SU-DHL-6 (cell line): ENCODE measurements around the gene MCUR1.

Source experiments
- H2AFZ ChIP-seq: fragments of 200-600 bp; sonication (generic); 2 replicates; pipeline ENCODE4 v1.6.1; 2014; ENCODE audit warnings: low read depth, mild to moderate bottlenecking, moderate library complexity, mixed read lengths, antibody characterized with exemption, low read length; ENCODE audit not compliant: severe bottlenecking
- H3F3A ChIP-seq: fragments of 200-600 bp; shearing (Covaris generic); 2 replicates; pipeline ENCODE4 v1.6.0; 2016; ENCODE audit warnings: antibody characterized with exemption, mild to moderate bottlenecking; ENCODE audit not compliant: insufficient read depth
- H3K27ac ChIP-seq: fragments of 200-600 bp; sonication (generic); 2 replicates; pipeline ENCODE4 v1.5.1; 2016; ENCODE audit warnings: low read depth, mild to moderate bottlenecking, low read length, moderate library complexity, mixed read lengths
- H3K27me3 ChIP-seq: fragments of 200-600 bp; sonication (generic), shearing (Covaris generic); 2 replicates; pipeline ENCODE4 v1.6.0; 2014; ENCODE audit warnings: mild to moderate bottlenecking, low read length
- H3K36me3 ChIP-seq: fragments of 200-600 bp; sonication (generic); 2 replicates; pipeline ENCODE4 v1.6.1; 2014; ENCODE audit warnings: mild to moderate bottlenecking, low read length, mixed read lengths
- H3K4me2 ChIP-seq: fragments of 300-600, 200-600 bp; shearing (Covaris generic), sonication (generic); 2 replicates; pipeline ENCODE4 v1.6.0; 2014; ENCODE audit warnings: low read length, low read depth, mild to moderate bottlenecking; ENCODE audit not compliant: poor library complexity, severe bottlenecking
- H3K4me3 ChIP-seq: fragments of 200-600 bp; sonication (generic); 2 replicates; pipeline ENCODE4 v1.5.1; 2014; ENCODE audit warnings: antibody characterized with exemption, low read length, mild to moderate bottlenecking, mixed read lengths; ENCODE audit not compliant: insufficient read depth, poor library complexity, severe bottlenecking
- H3K79me2 ChIP-seq: fragments of 200-600 bp; sonication (generic); 2 replicates; pipeline ENCODE4 v1.6.1; 2014; ENCODE audit warnings: mild to moderate bottlenecking, low read length, moderate library complexity; ENCODE audit not compliant: insufficient read depth
- H3K9ac ChIP-seq: fragments of 200-600 bp; sonication (generic); 2 replicates; pipeline ENCODE4 v1.7.0; 2014; ENCODE audit warnings: mild to moderate bottlenecking, low read length
- H3K9me2 ChIP-seq: fragments of 200-600 bp; sonication (generic); replicated peaks from 2 replicates; pipeline ENCODE4 v1.6.1; 2014; ENCODE audit warnings: low read length; ENCODE audit not compliant: insufficient read depth
- H3K9me3 ChIP-seq: fragments of 200-600 bp; sonication (generic); 2 replicates; pipeline ENCODE4 v1.6.1; 2014; ENCODE audit warnings: low read length, mixed read lengths; ENCODE audit not compliant: insufficient read depth
- H4K20me1 ChIP-seq: fragments of 200-600 bp; sonication (generic); 2 replicates; pipeline ENCODE4 v1.6.1; 2014; ENCODE audit warnings: low read depth, mild to moderate bottlenecking, antibody characterized with exemption, low read length, moderate library complexity, mixed read lengths
- EZH2phosphoT487 ChIP-seq: fragments of 200-600 bp; sonication (generic), shearing (Covaris generic); conservative IDR thresholded peaks from 2 replicates; pipeline ENCODE4 v1.6.1; 2018; ENCODE audit warnings: mild to moderate bottlenecking, antibody characterized with exemption, low read length, moderate library complexity, mixed read lengths
- TF ChIP-seq, protein P1 (sequence below): fragments of 200-600 bp; sonication (generic); IDR thresholded peaks from one replicate; pipeline ENCODE4 v1.5.1; 2017; ENCODE audit warnings: antibody characterized with exemption, mild to moderate bottlenecking, low read length, moderate library complexity; ENCODE audit not compliant: insufficient read depth, poor library complexity, severe bottlenecking

The MCUR1 gene

DNA sequence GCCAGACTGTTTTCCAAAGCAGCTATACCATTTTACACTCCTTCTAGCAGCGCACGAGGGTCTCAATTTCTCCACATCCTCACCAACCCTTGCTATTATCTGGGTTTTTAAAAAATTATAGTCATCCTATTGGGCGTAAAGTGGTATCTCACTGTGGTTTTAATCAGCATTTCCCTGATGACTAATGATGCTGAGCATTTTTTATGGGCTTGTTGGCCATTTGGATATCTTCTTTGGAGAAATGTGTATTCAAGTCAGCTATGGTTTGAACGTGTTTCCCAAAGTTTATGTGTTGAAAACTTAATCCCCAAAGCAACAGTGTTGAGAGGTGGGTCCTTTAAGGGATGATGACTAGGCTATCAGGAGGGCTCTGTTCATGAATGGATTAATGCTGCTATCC lies 6.7 kb downstream of the MCUR1 start:
- Histone ChIP-seq H3K9me2 (no peaks in the 10 kb centered on the region), H3K9ac (no peak overlapping the region), H3K79me2 (peaks cover 65% of the 10 kb centered on the region), H3K4me2 (no peak overlapping the region), H2AFZ (no peak overlapping the region), H3K27me3 (no peaks in the 10 kb centered on the region), H3K4me3 (no peak overlapping the region), H3F3A (peaks cover 5% of the 10 kb centered on the region; the same call in 1 of the 2 replicates), H3K27ac (no peak overlapping the region), H3K9me3 (no peaks in the 10 kb centered on the region), H4K20me1 (peaks cover 4% of the 10 kb centered on the region; the same call in 1 of the 2 replicates), H3K36me3 (peaks cover 19% of the 10 kb centered on the region)
- TF ChIP-seq EZH2phosphoT487: no peak
- TF ChIP-seq, protein P1, sequence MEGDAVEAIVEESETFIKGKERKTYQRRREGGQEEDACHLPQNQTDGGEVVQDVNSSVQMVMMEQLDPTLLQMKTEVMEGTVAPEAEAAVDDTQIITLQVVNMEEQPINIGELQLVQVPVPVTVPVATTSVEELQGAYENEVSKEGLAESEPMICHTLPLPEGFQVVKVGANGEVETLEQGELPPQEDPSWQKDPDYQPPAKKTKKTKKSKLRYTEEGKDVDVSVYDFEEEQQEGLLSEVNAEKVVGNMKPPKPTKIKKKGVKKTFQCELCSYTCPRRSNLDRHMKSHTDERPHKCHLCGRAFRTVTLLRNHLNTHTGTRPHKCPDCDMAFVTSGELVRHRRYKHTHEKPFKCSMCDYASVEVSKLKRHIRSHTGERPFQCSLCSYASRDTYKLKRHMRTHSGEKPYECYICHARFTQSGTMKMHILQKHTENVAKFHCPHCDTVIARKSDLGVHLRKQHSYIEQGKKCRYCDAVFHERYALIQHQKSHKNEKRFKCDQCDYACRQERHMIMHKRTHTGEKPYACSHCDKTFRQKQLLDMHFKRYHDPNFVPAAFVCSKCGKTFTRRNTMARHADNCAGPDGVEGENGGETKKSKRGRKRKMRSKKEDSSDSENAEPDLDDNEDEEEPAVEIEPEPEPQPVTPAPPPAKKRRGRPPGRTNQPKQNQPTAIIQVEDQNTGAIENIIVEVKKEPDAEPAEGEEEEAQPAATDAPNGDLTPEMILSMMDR: no peak

DNA sequence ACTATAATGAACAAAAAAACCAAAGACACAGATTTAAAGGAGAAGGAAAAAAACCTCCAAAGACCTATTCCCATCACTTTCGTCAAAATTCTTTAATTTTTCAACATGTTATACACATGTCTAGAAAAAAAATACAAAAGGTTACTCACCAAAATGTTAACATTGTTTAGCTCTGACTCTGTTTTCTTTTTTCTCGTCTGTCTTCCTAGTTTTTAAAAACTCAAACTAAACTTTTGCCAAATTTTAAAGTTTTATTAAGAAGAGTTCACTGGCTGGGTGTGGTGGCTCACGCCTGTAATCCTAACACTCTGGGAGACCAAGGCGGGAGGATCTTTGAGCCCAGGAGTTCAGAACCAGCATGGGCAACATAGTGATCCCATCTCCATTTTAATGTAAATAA lies 10.8 kb downstream of the MCUR1 start:
- Histone ChIP-seq H3F3A (no peaks in the 10 kb centered on the region), H3K27ac (no peak overlapping the region), H3K27me3 (no peaks in the 10 kb centered on the region), H2AFZ (no peak overlapping the region), H3K4me3 (no peak overlapping the region), H3K36me3 (peaks cover 39% of the 10 kb centered on the region), H3K79me2 (peaks cover 27% of the 10 kb centered on the region), H4K20me1 (no peaks in the 10 kb centered on the region), H3K9me3 (no peaks in the 10 kb centered on the region), H3K4me2 (no peak overlapping the region), H3K9ac (no peak overlapping the region), H3K9me2 (no peaks in the 10 kb centered on the region)
- TF ChIP-seq, protein P1: no peak
- TF ChIP-seq EZH2phosphoT487: no peak

DNA sequence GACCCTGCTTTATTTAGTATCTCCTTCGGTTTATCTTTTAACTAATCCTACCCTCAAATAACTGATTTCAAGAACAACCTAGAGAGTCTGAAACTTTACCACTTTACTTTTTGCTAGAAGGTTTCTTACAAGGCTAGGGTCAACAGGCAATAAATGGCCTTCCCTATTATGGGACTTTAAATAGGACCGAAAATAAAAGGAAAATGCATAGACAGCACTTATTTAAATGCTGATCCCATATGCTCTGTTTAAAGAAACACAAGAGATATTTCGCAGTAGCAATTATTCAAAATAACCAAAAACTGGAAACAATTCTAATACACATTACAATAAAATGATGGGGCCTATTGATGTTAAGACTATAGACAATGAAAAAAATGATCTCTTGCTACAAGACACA lies 13.7 kb downstream of the MCUR1 start:
- H3K27me3 ChIP-seq: no peaks in the 10 kb centered on the region
- H3K9ac ChIP-seq: no peak overlapping the region
- no peak for TF ChIP-seq EZH2phosphoT487
- TF ChIP-seq, protein P1: no peak
- no peak overlapping the region for H2AFZ ChIP-seq
- H3F3A ChIP-seq: peaks cover 11% of the 10 kb centered on the region
- H3K79me2 ChIP-seq: 0 out of 2 replicates have a peak, but pooled peaks cover 5% of the 10 kb centered on the region
- no peak overlapping the region for H3K4me2 ChIP-seq
- H3K27ac ChIP-seq: no peak overlapping the region
- H3K9me2 ChIP-seq: no peaks in the 10 kb centered on the region
- peaks cover 45% of the 10 kb centered on the region for H3K36me3 ChIP-seq
- H4K20me1 ChIP-seq: no peaks in the 10 kb centered on the region
- no peak overlapping the region for H3K4me3 ChIP-seq
- no peaks in the 10 kb centered on the region for H3K9me3 ChIP-seq
